GM19467 (cell line): ENCODE data around the gene MYRIP.
"Not testable (repeated sequence)": the region's sequence is repeated elsewhere in the genome, so short reads cannot be mapped to it uniquely, and the experiment has no call there.

ENCODE experiments used
- ATAC-seq: cut with Tn5 transposase; IDR thresholded peaks from one replicate; pipeline ENCODE4 v1.9.1; 2021; ENCODE audit warnings: mild to moderate bottlenecking, moderate library complexity; ENCODE audit not compliant: unreplicated experiment

Gene MYRIP

DNA sequence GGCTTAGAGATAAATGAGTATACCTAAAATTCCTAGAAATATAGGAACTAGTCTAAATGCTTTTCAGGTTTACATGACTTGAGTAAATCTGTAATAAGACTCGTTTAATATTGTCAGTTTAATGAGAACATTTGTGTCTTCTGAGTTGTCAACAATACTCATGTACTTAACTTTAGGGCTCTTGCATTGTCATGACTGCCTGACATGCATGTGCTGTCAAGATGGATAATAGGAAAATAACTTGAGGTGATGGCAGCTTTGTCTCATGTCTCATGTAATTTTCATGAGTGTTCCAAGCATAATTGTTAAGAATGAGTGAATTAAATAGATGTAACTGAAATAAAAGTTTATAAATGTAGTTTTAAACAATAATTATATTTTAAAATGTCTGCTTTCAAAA is 455.0 kb downstream of the MYRIP start:
- no peak for ATAC-seq

DNA sequence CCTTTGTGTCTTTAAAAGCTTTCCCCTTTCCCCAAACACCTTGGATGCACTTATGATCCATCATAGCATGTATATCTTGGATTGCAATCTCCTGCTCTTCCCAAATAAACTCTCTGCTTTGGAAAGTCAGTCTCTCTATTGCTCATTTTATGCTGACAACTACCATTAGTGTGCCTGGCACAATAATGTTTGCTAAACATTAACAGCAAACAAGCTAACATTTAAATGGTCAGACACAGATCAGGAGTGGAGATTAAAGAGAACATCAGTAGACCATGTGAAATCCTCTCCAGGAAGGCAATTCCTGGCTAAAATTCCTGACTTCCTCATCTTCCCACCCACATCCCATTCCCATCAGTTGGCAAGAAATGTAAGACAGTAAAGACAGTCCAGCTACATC is 455.8 kb downstream of the MYRIP start:
- ATAC-seq, result no peak

DNA sequence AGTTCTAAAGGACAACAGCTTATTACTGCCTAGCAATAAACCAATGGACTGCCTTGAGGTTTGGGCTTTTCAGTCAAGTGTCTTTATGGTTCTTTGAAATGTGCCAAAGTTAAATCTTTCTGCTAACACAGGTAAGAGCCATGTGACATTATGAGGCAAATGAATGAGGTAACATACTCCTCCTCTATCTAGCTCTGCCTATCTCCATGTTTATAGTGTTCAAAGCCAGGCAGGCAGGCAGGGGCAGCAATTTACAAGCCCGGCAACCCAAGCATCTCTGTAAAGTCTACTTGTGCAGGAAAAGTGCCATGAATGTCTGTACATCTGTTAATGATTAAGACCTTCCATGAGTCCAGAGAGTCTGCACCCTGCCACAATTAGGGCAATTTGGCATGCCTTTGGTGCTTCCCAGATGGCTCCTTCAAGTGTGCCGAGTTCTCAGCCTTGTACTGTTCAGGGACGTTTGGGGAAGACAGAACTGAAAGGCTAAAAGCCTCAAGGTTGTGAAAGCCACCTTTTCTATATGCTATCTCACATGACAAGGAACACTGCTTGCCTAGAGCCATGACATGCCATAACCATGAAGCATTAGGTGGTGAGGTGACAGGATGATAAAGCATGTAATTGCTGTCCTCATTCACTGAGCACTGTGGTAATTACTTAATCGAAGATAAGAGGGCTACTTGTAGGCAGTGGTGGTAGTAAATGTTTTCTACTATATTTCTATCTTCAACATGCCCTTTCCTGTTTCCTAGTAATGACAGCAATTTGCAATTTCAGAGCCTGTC is 458.7 kb downstream of the MYRIP start:
- ATAC-seq, result no peak

DNA sequence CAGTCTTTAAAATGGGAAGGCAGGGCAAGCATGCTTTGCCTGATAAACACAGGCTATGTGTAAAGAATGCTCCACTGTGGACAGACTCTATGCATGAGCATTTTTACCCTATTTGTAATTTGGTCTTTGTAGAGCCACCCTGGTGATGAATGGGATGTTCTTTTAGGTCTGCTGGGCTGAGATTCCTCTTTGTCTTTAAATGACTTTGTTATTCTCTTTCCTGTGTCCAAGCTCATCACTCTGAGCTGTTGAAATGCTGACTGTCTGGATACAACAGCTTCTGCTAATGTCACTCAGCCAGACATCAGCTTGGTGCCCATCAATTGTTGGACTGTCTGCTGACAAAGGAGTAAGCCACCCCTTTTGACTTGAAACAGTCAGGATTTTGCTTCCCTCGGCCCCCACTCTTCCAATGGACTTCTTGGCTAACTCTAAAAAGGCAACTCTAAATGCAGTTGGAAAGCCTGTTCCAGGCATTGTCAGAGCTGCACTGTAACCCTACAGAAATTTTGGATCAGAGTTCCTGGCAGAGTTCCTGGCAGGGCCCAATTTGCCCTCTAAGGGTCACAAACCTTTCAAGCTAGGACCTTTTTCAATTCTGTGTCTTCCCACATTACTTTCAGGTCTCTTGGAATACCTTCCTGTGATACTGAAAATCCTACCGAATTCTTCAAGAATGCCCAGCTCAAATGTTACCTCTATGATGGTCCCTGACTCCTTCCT is 459.6 kb downstream of the MYRIP start:
- no peak for ATAC-seq

DNA sequence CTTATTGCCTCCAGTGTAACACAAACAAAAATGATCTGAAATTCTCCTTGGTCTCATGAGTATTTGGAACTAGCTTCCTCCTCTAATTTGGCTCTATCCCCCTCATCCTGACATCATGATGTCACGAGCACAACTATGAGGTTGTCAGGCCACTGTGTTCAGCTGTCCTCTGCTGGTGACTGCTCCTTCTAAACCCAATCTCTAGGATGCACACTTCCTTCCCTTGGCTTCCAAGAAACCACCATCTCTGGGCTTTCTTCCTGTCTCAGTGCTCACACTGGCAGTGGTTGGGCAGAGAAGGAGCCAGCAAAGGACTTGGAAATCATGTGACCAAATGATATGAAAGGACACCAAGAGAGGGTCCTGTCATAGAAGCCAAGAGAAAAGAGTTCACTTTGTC is 469.4 kb downstream of the MYRIP start:
- no peak for ATAC-seq

DNA sequence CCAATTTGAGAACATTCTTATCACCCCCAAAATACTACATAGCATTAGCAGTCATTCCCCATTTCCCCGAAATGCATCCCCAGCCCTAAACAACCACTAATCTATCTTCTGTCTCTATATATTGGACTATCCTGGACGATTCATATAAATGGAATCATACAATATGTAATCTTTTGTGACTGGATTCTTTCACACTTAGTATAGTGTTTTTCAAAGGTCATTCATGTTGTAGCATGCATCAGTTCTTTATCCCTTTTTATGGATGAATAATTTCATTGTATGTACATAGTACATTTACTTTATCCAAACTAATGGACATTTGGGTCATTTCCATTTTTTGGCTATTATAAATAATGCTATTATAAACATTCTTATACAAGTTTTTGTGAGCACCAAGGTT is 472.6 kb downstream of the MYRIP start:
- ATAC-seq, result no peak

DNA sequence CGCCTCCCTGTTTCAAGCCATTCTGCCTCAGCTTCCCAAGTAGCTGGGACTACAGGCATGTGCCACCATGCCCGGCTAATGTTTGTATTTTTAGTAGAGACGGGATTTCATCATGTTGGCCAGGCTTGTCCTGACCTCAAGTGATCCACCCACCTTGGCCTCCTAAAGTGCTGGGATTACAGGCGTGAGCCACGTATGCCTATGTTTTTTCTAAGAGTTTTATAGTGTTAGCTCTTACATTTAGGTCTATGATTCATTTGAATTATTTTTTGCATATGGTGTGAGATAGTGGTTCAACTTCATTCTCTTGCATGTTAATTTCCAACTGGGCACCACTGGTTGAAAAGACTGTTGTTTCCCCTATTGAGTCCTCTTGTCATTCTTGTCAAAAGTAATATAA is 473.6 kb downstream of the MYRIP start:
- ATAC-seq, result not testable (repeated sequence)

DNA sequence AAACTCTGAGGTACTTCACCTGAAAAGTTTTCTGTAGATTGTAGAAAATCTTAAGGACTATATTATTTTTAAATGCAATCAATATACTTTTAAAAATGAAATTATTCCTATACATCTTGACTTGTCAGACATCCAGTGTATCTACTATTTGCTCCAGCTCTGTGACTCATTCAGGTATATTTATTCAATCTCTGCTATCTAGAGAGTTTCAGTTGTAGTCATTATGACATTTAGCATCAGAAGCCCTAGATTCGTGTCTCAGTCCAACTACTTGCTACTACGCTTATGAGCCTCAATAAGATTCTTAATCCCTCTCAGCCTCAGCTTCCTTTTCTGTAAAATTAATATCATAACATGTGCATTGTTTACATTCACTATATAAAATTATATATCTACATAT is 477.8 kb downstream of the MYRIP start:
- ATAC-seq, result no peak

DNA sequence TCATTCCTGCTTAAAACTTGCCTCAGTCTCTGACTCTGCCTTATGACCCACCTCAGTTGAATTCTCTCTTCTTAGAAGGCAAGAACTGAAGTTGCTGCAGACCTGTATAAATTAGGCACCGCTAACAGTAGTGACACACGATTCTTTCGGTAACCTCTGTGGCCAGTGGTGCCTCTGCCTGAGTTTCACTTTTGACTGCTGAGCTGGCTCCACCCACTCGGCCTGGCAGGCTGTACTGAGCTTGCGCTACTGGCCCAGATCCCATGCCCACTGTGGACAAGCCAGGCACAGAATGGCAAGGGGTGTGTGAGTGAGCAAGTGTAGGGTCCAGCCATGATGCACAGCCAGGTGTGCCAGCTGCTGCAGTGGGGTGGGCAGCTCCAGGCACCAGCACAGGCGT is 481.0 kb downstream of the MYRIP start:
- no peak for ATAC-seq

DNA sequence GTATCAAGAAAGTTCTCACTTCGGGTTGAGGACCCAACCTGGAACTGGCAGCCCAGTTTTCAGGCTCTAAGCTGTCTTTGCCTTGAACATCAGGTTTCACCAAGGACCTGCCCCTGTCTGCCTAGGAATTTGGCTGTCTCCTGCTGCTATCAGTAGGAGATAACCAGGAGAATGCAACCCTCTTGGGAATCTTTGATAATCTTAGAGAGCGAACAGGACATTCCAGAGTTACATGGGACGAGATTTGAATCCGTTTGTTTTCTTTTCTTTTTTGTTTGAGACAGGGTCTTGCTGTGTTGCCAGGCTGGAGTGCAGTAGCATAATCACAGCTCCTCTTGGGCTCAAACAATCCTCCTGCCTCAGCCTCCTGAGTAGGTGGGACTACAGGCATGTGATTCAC is 482.1 kb downstream of the MYRIP start:
- no peak for ATAC-seq

DNA sequence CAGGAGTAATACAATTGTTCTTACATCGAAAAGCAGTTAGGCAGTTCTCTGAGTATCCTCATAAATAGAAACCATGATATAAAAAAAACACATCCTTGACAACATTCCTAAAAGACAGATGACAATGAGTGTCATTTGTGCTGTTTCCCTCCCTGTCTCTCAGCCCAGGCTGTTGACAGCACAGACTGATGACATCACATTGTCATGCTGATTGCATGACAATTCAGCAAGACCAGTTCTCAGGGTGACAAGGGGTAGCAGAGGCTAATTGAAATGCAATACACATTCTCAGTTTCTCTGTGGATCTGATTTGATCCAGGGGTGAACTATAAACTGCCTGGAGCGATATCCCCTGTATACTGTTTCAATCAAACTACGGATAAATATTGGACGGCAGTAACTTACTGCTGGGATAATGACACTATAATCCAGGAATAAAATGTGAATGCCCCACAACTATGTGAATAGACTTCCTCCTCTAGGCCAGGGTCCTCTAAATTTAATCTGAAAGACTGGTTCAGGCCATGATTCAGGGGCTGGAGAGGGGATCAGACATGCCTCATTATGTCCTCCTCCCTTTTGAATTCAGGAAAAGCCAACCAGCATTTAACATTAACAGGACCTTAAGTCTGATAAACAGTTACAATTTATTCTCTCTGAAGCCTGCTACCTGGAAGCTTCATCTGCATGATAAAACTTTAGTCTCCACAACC is 483.4 kb downstream of the MYRIP start:
- no peak for ATAC-seq

DNA sequence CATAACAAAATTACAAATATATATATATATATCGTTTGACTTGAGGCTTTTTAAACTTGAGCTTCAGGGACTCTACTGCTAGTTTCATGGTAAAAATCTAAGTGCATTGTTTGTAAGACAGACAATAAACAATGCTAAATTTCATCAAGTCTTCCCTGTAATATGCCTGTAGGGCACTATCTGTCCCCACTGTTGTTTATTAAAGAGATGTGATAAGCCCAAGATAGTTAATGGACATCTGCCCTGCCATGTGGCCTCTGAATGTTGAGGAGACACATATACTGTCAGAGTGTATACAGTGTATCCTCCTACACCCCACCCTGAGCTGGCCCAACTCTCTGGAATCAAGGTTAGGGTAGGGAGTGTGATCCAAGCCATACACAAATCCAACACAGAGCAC is 485.0 kb downstream of the MYRIP start:
- ATAC-seq, result no peak

DNA sequence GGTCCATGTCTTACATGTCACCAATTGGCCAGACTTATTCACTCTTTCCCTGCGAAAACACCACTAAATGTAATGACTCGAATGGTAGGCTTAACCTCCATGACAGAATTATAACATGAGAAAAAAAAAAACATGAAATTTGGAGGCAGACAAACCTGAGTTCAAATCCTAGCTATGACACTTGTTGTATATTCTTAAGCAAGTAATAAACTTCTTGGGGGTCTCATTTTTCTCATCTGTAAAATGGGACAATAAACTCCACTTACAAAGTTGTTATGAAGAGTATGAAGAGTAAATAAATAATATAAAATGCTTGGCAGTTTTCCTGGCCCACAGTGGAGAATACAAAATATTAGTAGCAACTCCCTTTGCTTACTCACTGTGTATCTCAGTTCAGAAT is 488.7 kb downstream of the MYRIP start:
- ATAC-seq, result no peak

DNA sequence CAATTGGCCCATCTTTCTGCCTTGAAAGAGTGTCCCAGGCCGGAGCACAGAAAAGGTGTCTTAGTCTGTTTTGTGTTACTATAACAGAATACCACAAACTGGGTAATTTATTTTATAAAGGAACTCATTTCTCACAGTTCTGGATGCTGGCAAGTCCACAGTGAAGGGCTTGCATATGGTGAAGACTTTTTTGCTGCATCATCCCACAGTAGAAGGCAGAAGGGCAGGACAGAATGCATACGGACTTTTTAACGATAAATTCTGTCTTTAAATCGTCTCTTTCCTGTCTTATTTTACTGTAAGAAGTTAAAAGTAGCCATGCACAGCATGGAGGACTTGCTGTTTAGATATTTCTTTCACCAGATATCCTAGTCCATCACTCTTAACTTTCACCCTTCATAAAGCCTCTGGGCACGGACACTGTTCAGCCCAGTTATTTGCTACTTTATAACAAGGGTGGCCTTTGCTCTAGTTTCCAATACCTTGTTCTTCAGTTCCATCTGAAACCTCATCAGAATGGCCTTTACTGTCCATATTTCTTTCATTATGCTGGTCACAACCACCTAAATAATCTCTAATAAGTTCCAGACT is 489.8 kb downstream of the MYRIP start:
- ATAC-seq, result no peak

DNA sequence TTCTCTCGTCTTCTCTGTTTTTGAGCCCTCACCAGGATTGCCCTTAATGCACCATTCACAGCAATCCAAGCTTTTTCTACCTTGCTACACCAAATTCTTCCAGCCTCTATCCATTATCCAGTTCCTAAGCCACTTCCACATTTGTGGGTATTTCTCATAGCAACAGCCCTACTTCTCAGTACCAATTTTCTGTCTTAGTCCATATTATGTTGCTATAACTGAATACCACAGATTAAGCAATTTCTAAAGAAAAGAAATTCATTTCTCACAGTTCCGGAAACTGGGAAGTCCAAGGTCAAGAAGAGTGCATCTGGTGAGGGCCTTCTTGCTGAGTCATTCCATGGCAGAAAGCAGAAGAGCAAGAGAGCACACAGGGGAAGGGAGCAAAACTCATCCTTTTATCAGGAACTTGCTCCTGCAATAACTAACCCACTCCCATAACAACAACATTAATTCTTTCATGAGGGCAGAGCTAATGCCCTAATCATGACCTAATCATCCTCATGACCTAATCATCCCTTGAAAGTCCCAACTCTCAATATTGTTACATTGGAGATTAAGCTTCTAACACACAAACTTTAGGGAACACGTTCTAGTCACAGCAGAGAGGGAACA is 490.4 kb downstream of the MYRIP start:
- ATAC-seq, result no peak

DNA sequence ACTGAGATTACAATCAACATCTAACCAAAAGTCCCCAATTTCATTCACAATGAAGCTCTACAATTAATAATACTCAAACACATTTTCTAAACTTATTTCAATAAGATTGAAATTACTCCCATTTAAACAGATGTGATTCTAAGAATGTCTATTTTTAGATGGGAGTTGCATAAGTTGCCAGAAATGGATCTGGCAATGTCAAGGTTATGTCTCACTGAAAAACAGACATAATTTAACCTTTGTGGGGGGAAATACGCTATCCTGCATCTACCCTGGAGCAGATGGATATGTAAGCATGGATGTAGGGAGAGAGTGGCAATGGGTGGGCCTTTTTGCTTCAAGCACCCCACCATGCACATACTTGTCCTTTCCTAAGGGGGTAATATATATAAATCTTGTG is 493.4 kb downstream of the MYRIP start:
- no peak for ATAC-seq

DNA sequence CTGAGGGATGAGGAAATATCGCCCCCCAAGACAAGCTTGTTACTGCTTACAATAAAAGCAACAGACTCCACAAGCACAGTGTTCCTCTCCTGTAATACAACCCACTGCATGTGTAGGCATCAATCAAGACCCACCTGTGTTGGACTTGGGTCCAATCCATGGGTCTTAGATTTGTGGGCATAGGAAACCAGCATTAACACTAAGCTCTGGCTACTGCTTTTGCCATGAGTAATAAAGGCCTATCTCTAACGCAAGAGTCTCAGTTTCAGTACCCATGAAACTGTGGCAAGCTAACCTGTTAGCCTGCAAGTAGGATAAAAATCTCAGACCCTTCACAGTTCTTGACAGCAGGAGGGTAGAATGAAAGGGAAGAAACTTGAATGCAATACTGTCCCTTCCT is 494.9 kb downstream of the MYRIP start:
- no peak for ATAC-seq

DNA sequence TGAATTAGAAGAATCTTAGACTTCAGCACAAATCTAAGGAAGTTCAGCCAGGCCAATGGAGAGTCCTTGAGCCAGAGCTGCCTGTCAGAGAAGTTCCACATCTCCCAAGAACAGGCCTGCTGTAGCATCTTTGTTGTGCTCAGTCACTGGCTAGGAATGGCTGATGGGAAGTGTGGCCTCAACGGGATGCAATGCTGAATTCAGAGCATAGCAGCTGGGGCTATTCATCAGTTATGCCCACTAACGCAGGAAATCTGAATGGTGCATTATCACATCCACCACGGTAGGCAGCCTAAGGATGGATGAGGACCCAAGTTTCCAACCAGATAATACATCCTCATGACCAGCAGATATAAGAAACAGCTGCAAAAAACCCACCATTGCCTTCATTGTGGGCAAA is 496.9 kb downstream of the MYRIP start:
- ATAC-seq, result no peak

DNA sequence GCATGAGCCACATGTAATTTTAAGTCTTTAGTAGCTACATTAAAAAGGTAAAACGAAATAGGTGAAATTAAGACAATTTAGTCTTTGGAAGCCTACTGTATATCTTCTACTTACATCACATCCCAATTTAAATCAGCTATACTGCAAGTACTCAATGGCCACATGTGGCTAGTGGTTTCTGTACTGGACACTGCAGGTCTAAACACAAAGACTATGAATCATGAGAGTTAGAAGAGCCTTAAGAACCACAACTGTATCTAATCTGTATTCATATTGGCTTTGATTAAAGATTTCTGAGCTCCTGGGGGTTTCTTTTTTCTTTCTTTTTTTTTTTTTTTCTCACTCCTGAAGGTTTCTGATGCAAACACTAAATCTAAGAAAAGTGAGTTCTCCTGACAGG is 497.8 kb downstream of the MYRIP start:
- ATAC-seq, result no peak

DNA sequence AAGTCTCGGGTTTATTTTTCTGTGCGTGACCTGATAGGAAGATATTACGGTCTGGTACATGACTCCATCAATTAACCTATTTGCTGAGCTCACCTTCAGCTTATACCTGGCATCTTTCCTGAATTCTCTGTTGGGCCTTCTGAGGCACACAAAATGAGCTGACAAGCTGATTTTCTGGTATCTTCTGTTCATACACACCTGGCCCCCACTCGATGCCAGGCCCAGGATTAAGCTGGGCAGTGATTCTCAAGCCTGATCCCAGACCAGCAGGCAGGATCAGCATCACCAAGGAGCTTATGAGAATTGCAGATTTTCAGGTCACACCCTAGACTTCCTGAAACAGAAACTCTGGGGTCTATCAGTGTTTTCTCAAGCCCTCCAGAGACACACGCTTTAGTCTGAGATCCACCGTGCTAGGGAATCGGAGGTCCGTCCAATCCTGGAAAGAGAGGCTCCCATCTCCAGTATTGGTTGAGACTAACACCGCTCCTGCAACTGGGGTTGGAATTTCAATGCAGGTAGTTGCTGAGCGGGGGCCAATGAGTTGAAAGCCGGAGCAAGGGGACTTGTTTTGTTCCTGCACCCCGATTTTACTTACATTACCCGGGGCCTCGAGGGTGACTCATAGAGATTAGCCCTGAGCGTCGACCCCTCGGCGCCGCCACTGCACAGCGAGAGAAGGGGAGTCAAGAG is 499.5 kb downstream of the MYRIP start:
- peak; percentile 4 for ATAC-seq
